Panc1 (cell line): ENCODE measurements around the gene FAM217B. TPM values are rescaled to one million over a fixed set of nuclear protein-coding genes. Genes with fewer than 3 reads are reported as not detected.

Source experiments
- ATAC-seq: fragments of 200-7000 bp; cut with Tn5 transposase; 2 replicates; pipeline ENCODE4 v1.9.1; 2020; ENCODE audit warnings: mild to moderate bottlenecking, moderate library complexity
- Bru-seq: library from RNA; stranded (reverse); fragments of 400-500 nt; gene quantifications from one replicate; lab custom pipeline; 2021; lab: Mats Ljungman, UMichigan
- BruChase-seq, 2 experiments: library from RNA; stranded (reverse); fragments of 400-500 nt; gene quantifications; one replicate each; lab custom pipeline; 2021; lab: Mats Ljungman, UMichigan
- BruUV-seq: library from RNA; stranded (reverse); fragments of 400-500 nt; replicated peaks from 2 replicates; lab custom pipeline; 2021; lab: Mats Ljungman, UMichigan
- CTCF ChIA-PET: fragments of 300-600 bp; sonication (Branson Sonifier 250); formaldehyde crosslinking; loops from one replicate; lab custom pipeline; 2022; ENCODE audit warnings: antibody characterized with exemption; lab: Charles Lee
- POLR2A ChIA-PET: fragments of 300-600 bp; sonication (Branson Sonifier 250); formaldehyde crosslinking; loops from one replicate; lab custom pipeline; 2022; ENCODE audit warnings: antibody characterized with exemption; lab: Charles Lee
- DNase-seq: peaks from one replicate; pipeline ENCODE4 v3.0.0-alpha.2; 2010; ENCODE audit warnings: low read depth, low spot score
- H3K27ac ChIP-seq: 2 replicates; pipeline ENCODE4 v1.5.1; 2011; ENCODE audit warnings: mild to moderate bottlenecking, low read length, inconsistent platforms
- H3K27me3 ChIP-seq: fragments of 200-500 bp; sonication (Bioruptor generic); 2 replicates; pipeline ENCODE4 v1.6.0; 2014; ENCODE audit warnings: low read length, inconsistent platforms; ENCODE audit not compliant: control insufficient read depth, insufficient read depth
- H3K36me3 ChIP-seq: fragments of 200-500 bp; sonication (Bioruptor generic); 2 replicates; pipeline ENCODE4 v1.5.1; 2014; ENCODE audit warnings: inconsistent platforms, mild to moderate bottlenecking, low read length, moderate library complexity; ENCODE audit not compliant: control insufficient read depth, insufficient read depth
- H3K4me1 ChIP-seq: 2 replicates; pipeline ENCODE4 v1.5.1; 2011; ENCODE audit warnings: inconsistent platforms, mild to moderate bottlenecking, low read length, moderate library complexity; ENCODE audit not compliant: control insufficient read depth, insufficient read depth
- H3K4me3 ChIP-seq, 2 experiments: 2 replicates each; pipeline ENCODE4 v1.5.1; 2011 to 2012; ENCODE audit warnings: low read depth in 2 of 2, low read length in 2 of 2, mild to moderate bottlenecking in 2 of 2, inconsistent platforms in 1 of 2, moderate library complexity in 1 of 2
- H3K9me3 ChIP-seq: fragments of 200-500 bp; sonication (Bioruptor generic); 2 replicates; pipeline ENCODE4 v1.5.1; 2014; ENCODE audit warnings: low read depth, mild to moderate bottlenecking, inconsistent platforms, low read length, moderate library complexity; ENCODE audit not compliant: control insufficient read depth, insufficient read depth
- CTCF ChIP-seq: fragments of 450-650 bp; IDR thresholded peaks from 2 replicates; pipeline ENCODE4 v1.5.1; 2017; ENCODE audit warnings: mild to moderate bottlenecking
- POLR2AphosphoS5 ChIP-seq: IDR thresholded peaks from 2 replicates; pipeline ENCODE4 v1.6.1; 2012; ENCODE audit warnings: mild to moderate bottlenecking, low read depth, low read length, moderate library complexity
- REST ChIP-seq, 2 experiments: IDR thresholded peaks; 2 replicates each; pipeline ENCODE4 v1.6.1; 2011 to 2012; ENCODE audit warnings: low read depth in 2 of 2, control low read depth in 1 of 2, low read length in 1 of 2, mild to moderate bottlenecking in 1 of 2, moderate library complexity in 1 of 2; ENCODE audit not compliant: insufficient read depth in 1 of 2
- SIN3A ChIP-seq: IDR thresholded peaks from 2 replicates; pipeline ENCODE4 v1.6.1; 2012; ENCODE audit warnings: low read depth, mild to moderate bottlenecking, low read length, moderate library complexity, borderline replicate concordance; ENCODE audit not compliant: insufficient read depth
- TCF7L2 ChIP-seq: IDR thresholded peaks from 2 replicates; pipeline ENCODE4 v1.6.1; 2011; ENCODE audit warnings: mild to moderate bottlenecking, low read depth, low read length, inconsistent platforms
- in situ Hi-C: cut with HindIII; loops from 2 replicates; pipeline ENCODE4 v1.10.0; 2016; ENCODE audit warnings: low sequenced_read_pairs, low pct_unique_long_range_greater_than_20kb
- intact Hi-C: fragments of 100-400 bp; cut with micrococcal nuclease; formaldehyde crosslinking; loops from one replicate; pipeline ENCODE4 v1.10.0; 2022; ENCODE audit not compliant: unreplicated experiment
- long read RNA-seq: library from polyadenylated mRNA; unstranded; transcript quantifications from one replicate; pipeline ENCODE4 v2.0.0, GENCODE V29; 2021; ENCODE audit not compliant: unreplicated experiment
- polyA plus RNA-seq: library from polyadenylated mRNA; unstranded; fragments of >200 nt; gene quantifications from one replicate; pipeline ENCODE4 v1.2.1, GENCODE V29; 2012; ENCODE audit warnings: missing spikeins; ENCODE audit not compliant: insufficient read length
- total RNA-seq: library from RNA; stranded (reverse); gene quantifications from one replicate; pipeline ENCODE4 v1.2.1, GENCODE V29; 2021; ENCODE audit not compliant: unreplicated experiment

The FAM217B gene, protein sequence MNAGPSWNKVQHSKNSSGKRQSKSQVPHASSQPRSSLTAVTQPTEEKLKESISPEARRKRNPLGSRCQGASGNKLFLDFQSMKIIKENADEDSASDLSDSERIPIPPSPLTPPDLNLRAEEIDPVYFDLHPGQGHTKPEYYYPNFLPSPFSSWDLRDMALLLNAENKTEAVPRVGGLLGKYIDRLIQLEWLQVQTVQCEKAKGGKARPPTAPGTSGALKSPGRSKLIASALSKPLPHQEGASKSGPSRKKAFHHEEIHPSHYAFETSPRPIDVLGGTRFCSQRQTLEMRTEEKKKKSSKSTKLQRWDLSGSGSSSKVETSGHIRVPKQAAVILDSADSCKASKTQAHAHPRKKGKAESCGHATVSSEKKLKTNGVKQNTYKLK
- total RNA-seq (24.4 TPM), Bru-seq, nascent RNA (percentile 74 among the genes with signal in this experiment), BruChase-seq, experiment 1, labeled RNA remaining after a 2-hour chase (percentile 94 among the genes with signal in this experiment), BruChase-seq, experiment 2, labeled RNA remaining after a 6-hour chase (percentile 79 among the genes with signal in this experiment)
- 8.7 TPM for polyA plus RNA-seq
- long read RNA-seq, full-length matches to known transcripts: 10 of 22 reads
- long read RNA-seq, partial matches to known transcripts: 7 of 22 reads
- long read RNA-seq, other reads (novel, unspliced or antisense): 5 of 22 reads

DNA sequence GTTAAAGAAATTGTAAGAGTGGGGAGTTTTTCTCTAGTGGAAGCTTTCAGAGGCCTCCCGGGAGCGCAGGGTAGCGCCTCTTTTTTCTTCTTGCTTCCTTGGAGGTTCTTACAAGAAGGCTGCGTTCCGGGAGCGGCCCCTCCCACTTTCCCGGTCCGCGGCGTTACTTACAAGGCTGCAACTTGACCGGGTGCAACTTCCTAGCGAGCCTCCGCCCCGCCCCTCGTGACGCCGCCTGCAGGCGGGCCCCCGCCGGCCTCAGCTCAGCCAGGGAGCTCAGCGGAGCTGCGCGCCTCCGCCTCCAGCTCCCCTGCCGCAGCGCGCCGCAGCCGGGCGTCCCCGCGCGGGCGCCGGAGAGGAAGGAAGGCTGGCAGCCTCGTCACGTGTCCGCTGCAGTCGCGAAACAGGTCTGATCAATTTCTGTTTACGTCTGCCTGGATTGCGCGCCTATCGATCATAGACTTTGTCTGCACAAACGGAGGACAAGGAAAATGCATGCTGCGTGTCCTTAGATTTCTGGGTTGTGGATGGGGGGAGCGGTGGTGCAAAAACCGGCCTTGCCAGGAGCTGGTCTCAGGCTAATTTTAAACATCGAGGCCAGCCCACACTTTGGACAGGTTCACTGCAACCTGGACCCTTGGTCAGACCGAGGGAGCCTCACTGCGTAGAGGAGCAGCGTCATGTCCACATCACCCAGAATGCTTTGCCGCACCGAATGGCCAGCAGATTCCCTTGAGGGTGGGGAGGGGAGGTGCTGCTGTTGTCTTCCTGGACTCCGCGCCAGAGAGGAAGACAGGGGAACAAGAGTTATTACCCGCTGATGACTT is at the start of gene FAM217B, which contains the start of gene PPP1R3D:
FAM217B (plus strand) TSS at position 261 of the 827 bp plus-strand sequence. CDS start 3,555 bp downstream, outside the sequence.
PPP1R3D (minus strand) TSS at position 177 of the 827 bp plus-strand sequence. CDS start 374 bp downstream, outside the sequence.
- H3K27me3 ChIP-seq: no peaks in the 10 kb centered on the region
- intact Hi-C loops: no loop called here
- H3K4me3 ChIP-seq: peak within 1 kb of the TSS; percentile 72 to 87
- peaks cover 41% of the 10 kb centered on the region for H3K4me1 ChIP-seq
- TF ChIP-seq CTCF (no peak), SIN3A (peak; percentile 20; the same call in 1 of the 2 replicates), TCF7L2 (no peak), REST (IDR thresholded peaks at IDR 0.05; ENCODE audit: insufficient read depth in 1 of 2, low read depth in 2 of 2, low read length in 1 of 2) (no peak), POLR2AphosphoS5 (peak; percentile 45)
- in situ Hi-C loops: no loop called here
- CTCF ChIA-PET: no interaction called here
- DNase-seq (peak; percentile 60), ATAC-seq (peak; percentile 97)
- POLR2A ChIA-PET: no interaction called here
- no peaks in the 10 kb centered on the region for H3K9me3 ChIP-seq
- no TSS peak for BruUV-seq
- H3K27ac ChIP-seq: peak within 1 kb of the TSS; percentile 98
- peaks cover 26% of the 10 kb centered on the region for H3K36me3 ChIP-seq

DNA sequence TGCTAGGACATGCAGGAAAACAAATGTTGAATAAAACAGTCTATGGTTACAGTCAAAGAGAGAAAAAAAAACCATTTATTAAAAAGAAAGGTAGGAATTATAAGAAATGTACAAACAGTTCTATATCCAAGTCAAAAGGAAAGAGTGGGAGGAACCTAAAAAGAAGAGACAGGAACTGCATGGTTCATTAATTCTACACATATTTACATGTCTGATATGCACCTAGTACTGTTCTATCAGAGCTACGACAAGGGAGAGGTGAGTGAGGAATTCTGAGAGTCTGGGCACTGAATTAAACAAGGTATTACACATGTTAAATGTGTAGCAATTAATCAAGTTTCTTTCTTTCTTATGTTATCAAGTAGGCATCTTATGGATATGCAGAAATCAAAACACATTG is 48.6 kb upstream of the FAM217B start:
- Histone ChIP-seq H3K36me3 (peaks cover 34% of the 10 kb centered on the region), H3K4me1 (no peaks in the 10 kb centered on the region), H3K4me3 (no peak overlapping the region), H3K9me3 (no peaks in the 10 kb centered on the region), H3K27ac (no peak overlapping the region), H3K27me3 (no peaks in the 10 kb centered on the region)
- DNase-seq (no peak), ATAC-seq (no peak)
- intact Hi-C loops: no loop called here
- BruUV-seq: no TSS peak
- ChIA-PET POLR2A (no interaction called here), CTCF (no interaction called here)
- in situ Hi-C loops: no loop called here
- TF ChIP-seq POLR2AphosphoS5 (no peak), REST (IDR thresholded peaks at IDR 0.05; ENCODE audit: insufficient read depth in 1 of 2, low read depth in 2 of 2, low read length in 1 of 2) (no peak), CTCF (no peak)
